Measurements from ENCODE around the gene TMEM250.

DNA sequence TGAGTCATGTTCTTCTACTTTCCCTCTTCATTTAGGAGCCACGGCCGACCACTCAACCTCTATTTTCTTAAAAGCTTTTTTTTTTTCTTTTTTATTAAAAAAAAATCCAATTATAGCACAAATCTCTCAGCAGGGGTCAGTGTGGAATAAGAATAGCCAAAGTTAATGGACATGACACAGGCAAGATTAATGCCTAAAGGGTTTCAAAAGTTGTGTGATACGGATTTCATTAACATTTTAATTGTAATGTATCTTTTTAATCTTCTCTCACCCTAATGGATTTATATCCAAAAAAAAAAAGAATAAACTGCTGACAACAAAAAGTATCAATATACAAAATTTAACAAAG, 29.0 kb downstream of the TMEM250 start:
- TF ChIP-seq, protein P1, sequence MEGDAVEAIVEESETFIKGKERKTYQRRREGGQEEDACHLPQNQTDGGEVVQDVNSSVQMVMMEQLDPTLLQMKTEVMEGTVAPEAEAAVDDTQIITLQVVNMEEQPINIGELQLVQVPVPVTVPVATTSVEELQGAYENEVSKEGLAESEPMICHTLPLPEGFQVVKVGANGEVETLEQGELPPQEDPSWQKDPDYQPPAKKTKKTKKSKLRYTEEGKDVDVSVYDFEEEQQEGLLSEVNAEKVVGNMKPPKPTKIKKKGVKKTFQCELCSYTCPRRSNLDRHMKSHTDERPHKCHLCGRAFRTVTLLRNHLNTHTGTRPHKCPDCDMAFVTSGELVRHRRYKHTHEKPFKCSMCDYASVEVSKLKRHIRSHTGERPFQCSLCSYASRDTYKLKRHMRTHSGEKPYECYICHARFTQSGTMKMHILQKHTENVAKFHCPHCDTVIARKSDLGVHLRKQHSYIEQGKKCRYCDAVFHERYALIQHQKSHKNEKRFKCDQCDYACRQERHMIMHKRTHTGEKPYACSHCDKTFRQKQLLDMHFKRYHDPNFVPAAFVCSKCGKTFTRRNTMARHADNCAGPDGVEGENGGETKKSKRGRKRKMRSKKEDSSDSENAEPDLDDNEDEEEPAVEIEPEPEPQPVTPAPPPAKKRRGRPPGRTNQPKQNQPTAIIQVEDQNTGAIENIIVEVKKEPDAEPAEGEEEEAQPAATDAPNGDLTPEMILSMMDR (IDR thresholded peaks at IDR 0.05): peak in 3 of 6 experiments; percentile 33 to 47 (median 44)
- no peak for TF ChIP-seq POLR2A (IDR thresholded peaks at IDR 0.05)
